T-helper 17 cell (primary cell): ENCODE results near the gene LIPE. TPM values are rescaled to one million over a fixed set of nuclear protein-coding genes. Genes with fewer than 3 reads are reported as not detected.
"Not testable (repeated sequence)": the region's sequence is repeated elsewhere in the genome, so short reads cannot be mapped to it uniquely, and the experiment has no call there.

Experiments used
- ATAC-seq: fragments of 150-1000 bp; cut with Tn5 transposase; 2 replicates; pipeline ENCODE4 v1.10.0; 2021; ENCODE audit warnings: mild to moderate bottlenecking, moderate library complexity
- DNase-seq, 3 donors: peaks; one replicate each; pipeline versions ENCODE4 v3.0.0 to v3.0.0-alpha.2; 2020 to 2021
- H3K9me3 ChIP-seq: one replicate; pipeline ENCODE4 v1.7.0; 2013; ENCODE audit warnings: low read length, mild to moderate bottlenecking; ENCODE audit not compliant: control insufficient read depth, poor library complexity, severe bottlenecking
- H3K27ac Mint-ChIP-seq: one replicate; pipeline ENCODE4 v1.8.0; 2022; ENCODE audit warnings: mild to moderate bottlenecking, moderate library complexity, mixed read lengths
- H3K27me3 Mint-ChIP-seq: one replicate; pipeline ENCODE4 v1.8.0; 2022; ENCODE audit warnings: mixed read lengths
- H3K36me3 Mint-ChIP-seq: one replicate; pipeline ENCODE4 v1.8.0; 2022; ENCODE audit warnings: low read depth, mixed read lengths
- H3K4me1 Mint-ChIP-seq: one replicate; pipeline ENCODE4 v1.8.0; 2022; ENCODE audit warnings: mild to moderate bottlenecking, mixed read lengths
- H3K4me3 Mint-ChIP-seq: one replicate; pipeline ENCODE4 v1.8.0; 2022; ENCODE audit warnings: mild to moderate bottlenecking, moderate library complexity, mixed read lengths
- total RNA-seq, 4 donors: library from RNA in 2 of 4; stranded (reverse) in 2 of 4; gene quantifications; one replicate each; pipeline ENCODE4 v1.2.3 and lab custom pipeline; 2022 to 2026

The LIPE gene
- total RNA-seq, 2 donors from 2014 or later = 14.5 to 16.9 TPM

DNA sequence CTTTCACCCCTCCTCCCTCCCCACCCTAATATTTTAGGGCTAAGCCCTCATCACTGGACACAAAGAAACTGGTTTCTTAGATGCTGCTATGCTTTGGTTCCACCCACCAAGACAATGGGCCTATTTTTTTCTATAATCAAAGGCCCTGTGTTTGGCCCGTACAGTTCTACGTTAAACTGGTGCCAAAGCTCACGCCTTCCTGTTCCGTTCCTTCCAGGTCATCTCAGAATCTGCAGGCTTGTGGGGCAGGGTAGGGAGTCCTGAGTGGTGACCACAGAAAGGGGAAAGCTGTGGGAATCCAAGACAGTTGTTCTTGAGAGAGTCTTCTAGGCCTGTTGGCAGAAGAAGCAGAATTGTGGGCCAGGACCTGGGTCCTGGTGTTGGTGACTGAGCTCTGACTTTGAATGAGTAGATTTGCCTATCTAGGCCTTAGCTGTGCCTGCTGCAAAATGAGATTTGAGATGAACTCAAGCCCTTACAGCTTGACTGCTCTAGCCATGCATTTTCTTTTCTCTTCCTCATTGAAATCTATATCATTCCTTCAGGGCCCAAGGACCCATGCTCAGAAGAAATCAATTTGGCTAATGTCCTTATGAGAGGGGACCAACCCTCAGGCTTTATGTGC is 34.6 kb upstream of the LIPE start:
- no peak overlapping the region for H3K4me3 Mint-ChIP-seq
- H3K27ac Mint-ChIP-seq = no peak overlapping the region
- H3K36me3 Mint-ChIP-seq = peaks cover 8% of the 10 kb centered on the region
- ATAC-seq = no peak
- peaks cover 12% of the 10 kb centered on the region for H3K4me1 Mint-ChIP-seq
- no peak for DNase-seq
- no peaks in the 10 kb centered on the region for H3K9me3 ChIP-seq
- H3K27me3 Mint-ChIP-seq = peaks cover 8% of the 10 kb centered on the region

GRCh38 chr19:42461231-42461630 is 34.0 kb upstream of the LIPE start:
- H3K36me3 Mint-ChIP-seq, H3K4me3 Mint-ChIP-seq, DNase-seq, ATAC-seq, H3K27ac Mint-ChIP-seq, H3K27me3 Mint-ChIP-seq, H3K9me3 ChIP-seq: not testable (repeated sequence)
- peaks cover 12% of the 10 kb centered on the region for H3K4me1 Mint-ChIP-seq

DNA sequence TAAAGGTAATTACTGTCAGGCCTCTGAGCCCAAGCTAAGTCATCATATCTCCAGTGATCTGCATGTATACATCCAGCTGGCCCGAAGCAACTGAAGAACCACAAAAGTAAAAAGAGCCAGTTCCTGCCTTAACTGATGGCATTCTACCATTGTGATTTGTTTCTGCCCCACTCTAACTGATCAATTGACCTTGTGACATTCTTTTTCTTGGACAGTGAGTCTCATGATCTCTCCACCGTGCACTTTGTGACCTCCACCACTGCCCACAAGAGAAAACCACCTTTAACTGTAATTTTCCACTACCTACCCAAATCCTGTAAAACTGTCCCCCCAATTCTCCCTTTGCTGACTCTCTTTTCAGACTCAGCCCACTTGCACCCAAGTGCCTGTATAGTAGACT is 32.7 kb upstream of the LIPE start:
- H3K36me3 Mint-ChIP-seq = peaks cover 8% of the 10 kb centered on the region
- H3K27ac Mint-ChIP-seq = no peak overlapping the region
- DNase-seq (no peak), ATAC-seq (no peak)
- no peak overlapping the region for H3K4me3 Mint-ChIP-seq
- H3K27me3 Mint-ChIP-seq = peaks cover 8% of the 10 kb centered on the region
- no peaks in the 10 kb centered on the region for H3K9me3 ChIP-seq
- peaks cover 20% of the 10 kb centered on the region for H3K4me1 Mint-ChIP-seq

DNA sequence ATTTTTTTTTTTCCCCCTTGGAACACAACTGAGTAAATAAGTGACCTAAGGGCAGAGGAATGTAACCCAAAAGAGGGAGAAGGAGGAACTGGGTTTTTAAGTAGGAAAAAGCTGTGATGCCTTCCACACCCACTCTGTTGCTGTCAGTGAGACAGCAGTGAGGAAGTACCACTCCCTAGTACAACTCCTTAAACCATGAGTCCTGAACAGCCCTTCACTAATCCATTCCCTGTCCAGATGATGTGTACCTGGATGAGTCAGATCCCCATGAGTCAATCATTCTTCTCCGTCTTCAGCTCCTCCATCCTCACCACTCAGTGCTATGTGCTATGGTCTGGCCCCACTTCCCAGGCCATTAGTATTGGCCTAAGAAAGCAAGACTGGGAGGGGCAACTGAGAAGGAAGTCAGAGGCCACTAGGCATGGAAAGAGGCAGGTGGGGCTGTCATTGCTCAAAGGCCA is 28.5 kb upstream of the LIPE start:
- ATAC-seq (no peak), DNase-seq (no peak)
- Mint-ChIP-seq H3K4me1 (peaks cover 29% of the 10 kb centered on the region), H3K4me3 (no peak overlapping the region), H3K27me3 (no peaks in the 10 kb centered on the region), H3K27ac (no peak overlapping the region), H3K36me3 (peaks cover 6% of the 10 kb centered on the region)
- no peaks in the 10 kb centered on the region for H3K9me3 ChIP-seq

DNA sequence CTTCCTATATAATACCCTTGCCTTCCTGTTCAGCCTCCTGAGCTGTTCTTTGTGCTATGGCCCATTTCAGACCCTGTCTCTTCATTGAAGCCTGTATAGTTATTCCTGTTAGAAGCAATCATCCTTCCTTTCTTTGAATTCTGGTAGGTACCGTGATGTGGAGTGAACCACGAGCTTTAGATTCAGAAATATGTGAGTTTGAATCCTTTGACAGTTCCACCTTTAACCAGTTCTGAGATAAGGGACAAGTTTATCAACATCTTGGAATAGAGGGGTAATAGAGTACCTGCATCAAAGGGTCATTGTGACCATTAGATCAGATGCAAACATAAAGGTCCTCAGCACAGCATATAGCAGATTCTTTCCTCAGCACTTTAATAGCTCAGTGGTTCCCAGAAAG is 27.9 kb upstream of the LIPE start:
- H3K4me1 Mint-ChIP-seq = peaks cover 27% of the 10 kb centered on the region
- no peaks in the 10 kb centered on the region for H3K9me3 ChIP-seq
- peaks cover 5% of the 10 kb centered on the region for H3K36me3 Mint-ChIP-seq
- peak overlapping the region; percentile 9 for H3K27ac Mint-ChIP-seq
- H3K27me3 Mint-ChIP-seq = no peaks in the 10 kb centered on the region
- DNase-seq (no peak), ATAC-seq (no peak)
- no peak overlapping the region for H3K4me3 Mint-ChIP-seq

DNA sequence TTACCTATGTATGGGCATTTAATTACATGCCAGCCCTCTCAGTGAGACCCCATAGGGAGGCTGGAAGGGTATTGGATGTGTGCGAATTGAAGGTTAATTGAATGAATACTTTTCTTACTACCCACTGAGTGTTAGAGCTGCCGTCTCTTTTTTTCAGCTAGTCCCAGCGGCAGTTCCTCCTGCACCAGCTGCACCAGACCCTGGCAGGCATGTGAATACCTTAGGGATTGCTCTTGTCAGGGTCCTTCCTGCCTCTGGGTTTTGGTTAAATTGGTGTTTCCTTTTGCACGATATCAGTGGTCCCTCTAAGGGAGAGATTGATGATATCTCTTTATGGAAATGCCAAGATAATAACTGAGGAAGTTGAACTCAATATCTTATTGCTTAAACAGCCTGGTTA is 25.4 kb upstream of the LIPE start:
- H3K4me3 Mint-ChIP-seq = no peak overlapping the region
- ATAC-seq = no peak

DNA sequence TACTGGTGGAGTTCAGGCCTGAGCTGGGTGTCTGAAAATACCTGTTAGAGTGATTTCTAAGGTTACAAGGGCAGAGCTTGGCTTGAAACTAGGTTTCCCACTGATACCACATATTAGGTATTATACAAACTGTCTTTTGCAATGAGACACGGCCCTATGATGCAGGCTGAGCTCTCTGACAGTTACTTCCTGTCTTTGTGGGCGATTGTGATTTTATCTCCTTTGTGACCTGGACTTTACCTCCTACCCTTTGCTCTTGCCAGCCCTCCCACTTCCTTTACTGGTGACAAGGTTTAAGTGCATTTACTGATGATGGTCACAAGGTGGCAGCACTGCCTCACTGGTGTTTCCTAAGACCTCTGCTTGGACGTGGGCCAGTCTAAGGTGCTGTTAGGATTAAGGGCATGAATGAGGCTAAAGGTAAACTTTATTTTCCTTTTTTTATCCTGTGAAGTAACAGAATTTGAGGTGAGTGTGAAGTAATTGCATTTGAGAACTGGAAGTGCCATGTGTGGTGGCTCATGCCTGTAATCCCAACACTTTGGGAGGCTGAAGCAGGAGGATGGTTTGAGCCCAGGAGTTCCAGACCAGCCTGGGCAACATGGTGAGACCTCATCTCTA is 23.2 kb upstream of the LIPE start:
- H3K36me3 Mint-ChIP-seq = no peaks in the 10 kb centered on the region
- ATAC-seq (peak; percentile 97), DNase-seq (peak; percentile 49 to 69 (median 67))
- no peak overlapping the region for H3K27ac Mint-ChIP-seq
- H3K9me3 ChIP-seq = no peaks in the 10 kb centered on the region
- no peaks in the 10 kb centered on the region for H3K27me3 Mint-ChIP-seq
- H3K4me1 Mint-ChIP-seq = peaks cover 16% of the 10 kb centered on the region
- no peak overlapping the region for H3K4me3 Mint-ChIP-seq

More for the DNA sequence above, 25.4 kb upstream of the LIPE start:
- no peaks in the 10 kb centered on the region for H3K27me3 Mint-ChIP-seq
- H3K9me3 ChIP-seq = no peaks in the 10 kb centered on the region
- no peak for DNase-seq
- H3K27ac Mint-ChIP-seq = no peak overlapping the region
- H3K36me3 Mint-ChIP-seq = no peaks in the 10 kb centered on the region
- H3K4me1 Mint-ChIP-seq = peaks cover 23% of the 10 kb centered on the region

DNA sequence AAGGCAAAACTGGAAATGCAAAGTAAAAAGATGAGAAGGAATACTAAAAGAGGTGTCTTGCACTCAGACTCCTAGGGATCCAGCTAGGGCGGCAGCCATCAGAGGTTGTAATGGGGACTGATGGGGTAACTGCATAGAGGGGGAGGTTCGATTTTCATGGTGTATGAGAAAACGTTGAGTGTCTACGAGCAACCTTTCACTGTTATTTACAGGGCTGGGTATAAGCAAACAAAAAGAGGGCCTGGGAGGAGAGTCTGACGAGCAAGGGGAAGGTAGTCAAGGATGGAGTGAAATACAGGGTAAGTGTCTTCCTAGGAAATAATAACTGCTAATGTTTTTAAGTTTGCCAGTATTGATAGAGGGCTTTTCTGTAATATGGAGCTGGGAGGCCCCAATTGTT is 21.1 kb upstream of the LIPE start:
- H3K4me1 Mint-ChIP-seq, DNase-seq, H3K36me3 Mint-ChIP-seq, H3K27me3 Mint-ChIP-seq, H3K9me3 ChIP-seq, H3K27ac Mint-ChIP-seq, H3K4me3 Mint-ChIP-seq, ATAC-seq: not testable (repeated sequence)

- no peaks in the 10 kb centered on the region for H3K36me3 Mint-ChIP-seq
- no peaks in the 10 kb centered on the region for H3K9me3 ChIP-seq
- H3K4me1 Mint-ChIP-seq = peaks cover 21% of the 10 kb centered on the region
- ATAC-seq (no peak), DNase-seq (no peak)
- H3K27ac Mint-ChIP-seq = no peak overlapping the region
- no peak overlapping the region for H3K4me3 Mint-ChIP-seq
- no peaks in the 10 kb centered on the region for H3K27me3 Mint-ChIP-seq
These were observed 18.8 kb upstream of the LIPE start for GRCh38 chr19:42445948-42446347.

GRCh38 chr19:42443944-42444398 is 16.8 kb upstream of the LIPE start:
- ATAC-seq (no peak), DNase-seq (no peak)
- Mint-ChIP-seq H3K4me3 (no peak overlapping the region), H3K36me3 (no peaks in the 10 kb centered on the region), H3K4me1 (peaks cover 32% of the 10 kb centered on the region), H3K27me3 (no peaks in the 10 kb centered on the region), H3K27ac (peak overlapping the region; percentile 71)
- no peaks in the 10 kb centered on the region for H3K9me3 ChIP-seq

GRCh38 chr19:42442833-42443232 is 15.6 kb upstream of the LIPE start, which contains the start of gene CXCL17:
CXCL17 (minus strand) TSS chr19:42442946; CDS start chr19:42442832, 114 bp downstream.
- H3K4me3 Mint-ChIP-seq = no peak within 1 kb of the TSS
- no peaks in the 10 kb centered on the region for H3K9me3 ChIP-seq
- no peak for DNase-seq
- no peak for ATAC-seq
- no peaks in the 10 kb centered on the region for H3K36me3 Mint-ChIP-seq
- no peaks in the 10 kb centered on the region for H3K27me3 Mint-ChIP-seq
- H3K4me1 Mint-ChIP-seq = peaks cover 37% of the 10 kb centered on the region
- H3K27ac Mint-ChIP-seq = peak within 1 kb of the TSS; percentile 88

DNA sequence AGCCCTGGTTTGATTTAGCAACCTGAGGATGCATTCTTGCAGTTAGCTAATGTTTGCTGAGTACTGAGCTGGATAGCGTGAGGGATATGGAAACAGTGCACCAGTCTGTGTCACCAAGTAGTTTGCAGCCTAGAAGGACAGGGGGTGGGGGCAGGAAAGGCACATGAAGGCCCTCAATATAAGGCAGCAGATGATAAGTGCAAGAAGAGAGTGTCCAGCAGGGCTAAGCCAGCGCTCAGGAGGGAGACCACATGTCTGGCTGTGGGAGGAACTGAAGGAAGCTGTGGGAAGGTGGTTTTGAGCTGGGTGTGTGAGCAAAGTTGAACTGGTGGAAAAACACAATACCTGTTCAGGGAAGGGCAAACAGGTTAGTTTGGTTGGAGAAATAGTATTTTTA is 13.9 kb upstream of the LIPE start:
- Mint-ChIP-seq H3K36me3 (no peaks in the 10 kb centered on the region), H3K27ac (peak overlapping the region; percentile 88), H3K4me1 (peaks cover 37% of the 10 kb centered on the region), H3K4me3 (peak overlapping the region; percentile 88), H3K27me3 (no peaks in the 10 kb centered on the region)
- ATAC-seq (peak; percentile 46), DNase-seq (peak in 1 of 3 donors; percentile 21)
- H3K9me3 ChIP-seq = no peaks in the 10 kb centered on the region

- no peaks in the 10 kb centered on the region for H3K9me3 ChIP-seq
- peak overlapping the region; percentile 88 for H3K27ac Mint-ChIP-seq
- H3K27me3 Mint-ChIP-seq = no peaks in the 10 kb centered on the region
- peak; percentile 61 for ATAC-seq
- H3K4me1 Mint-ChIP-seq = peaks cover 37% of the 10 kb centered on the region
- H3K36me3 Mint-ChIP-seq = no peaks in the 10 kb centered on the region
- H3K4me3 Mint-ChIP-seq = peak overlapping the region; percentile 88
- peak; percentile 64 to 83 (median 79) for DNase-seq
These were observed 13.3 kb upstream of the LIPE start for GRCh38 chr19:42440357-42441048.
